Measurements from ENCODE around the gene MARCHF4. TPM values are rescaled to one million over a fixed set of nuclear protein-coding genes. Genes with fewer than 3 reads are reported as not detected.

The MARCHF4 gene
- total and polyA plus RNA-seq, 7 experiments from 2014 or later: not detected

- POLR2A ChIA-PET: interaction anchor here (0.6 to 0.7 kb wide), 2 partner anchors 9 to 129 kb away, joined by 3 read pairs; no protein-coding TSS in a partner anchor
Measured at GRCh38 chr2:216348756-216349308, 23.5 kb downstream of the MARCHF4 start.

GRCh38 chr2:216346781-216347180, 25.5 kb downstream of the MARCHF4 start:
- peaks cover 40 to 70% (median 67%) of the 10 kb centered on the region in 7 donors for H3K4me1 Mint-ChIP-seq
- Histone ChIP-seq H3K36me3 (ENCODE audit: control insufficient read depth in 2 of 3, insufficient read depth in 3 of 3, low read length in 3 of 3) (no peaks in the 10 kb centered on the region), H3K27me3 (ENCODE audit: control insufficient read depth in 2 of 2, insufficient read depth in 2 of 2, low read length in 2 of 2) (no peaks in the 10 kb centered on the region), H3K4me3 (ENCODE audit: low read length) (no peak overlapping the region), H3K27ac (ENCODE audit: low read depth, low read length) (no peak overlapping the region), H3K9me3 (ENCODE audit: control insufficient read depth in 2 of 3, low read length in 3 of 3) (no peaks in the 10 kb centered on the region), H3K4me1 (ENCODE audit: control insufficient read depth in 2 of 2, insufficient read depth in 2 of 2, low read length in 2 of 2) (peaks cover 42 to 43% of the 10 kb centered on the region in 2 donors)
- peaks cover 0 to 5% (median 0%) of the 10 kb centered on the region in 5 donors for H3K27me3 Mint-ChIP-seq
- H3K36me3 Mint-ChIP-seq: no peaks in the 10 kb centered on the region
- intact Hi-C loops (cut with micrococcal nuclease): no loop called here
- ChIA-PET CTCF (no interaction called here), POLR2A (interaction anchor here (0.9 kb wide), 1 partner anchor 58 kb away, joined by 3 read pairs; no protein-coding TSS in a partner anchor)
- DNase-seq (no peak), ATAC-seq (no peak)
- peak overlapping the region in 4 of 10 donors; percentile 1 to 4 (median 3) for H3K4me3 Mint-ChIP-seq
- H3K9me3 Mint-ChIP-seq: peaks cover 0 to 7% (median 0%) of the 10 kb centered on the region in 11 donors
- peak overlapping the region in 3 of 9 donors; percentile 9 to 64 (median 30) for H3K27ac Mint-ChIP-seq

More at GRCh38 chr2:216348756-216349308, 23.5 kb downstream of the MARCHF4 start:
- H3K9me3 ChIP-seq (ENCODE audit: control insufficient read depth in 2 of 3, low read length in 3 of 3): no peaks in the 10 kb centered on the region
- H3K4me3 ChIP-seq (ENCODE audit: low read length): no peak overlapping the region
- H3K27ac ChIP-seq (ENCODE audit: low read depth, low read length): no peak overlapping the region
- no peaks in the 10 kb centered on the region for H3K36me3 ChIP-seq (ENCODE audit: control insufficient read depth in 2 of 3, insufficient read depth in 3 of 3, low read length in 3 of 3)
- ATAC-seq (no peak), DNase-seq (no peak)
- no peaks in the 10 kb centered on the region for H3K27me3 ChIP-seq (ENCODE audit: control insufficient read depth in 2 of 2, insufficient read depth in 2 of 2, low read length in 2 of 2)
- H3K4me1 Mint-ChIP-seq: peaks cover 56 to 90% (median 83%) of the 10 kb centered on the region in 7 donors
- peaks cover 0 to 3% (median 0%) of the 10 kb centered on the region in 5 donors for H3K36me3 Mint-ChIP-seq
- intact Hi-C loops (cut with micrococcal nuclease): no loop called here
- H3K4me3 Mint-ChIP-seq: peak overlapping the region in 4 of 10 donors; percentile 14 to 55 (median 29)
- H3K27ac Mint-ChIP-seq: peak overlapping the region in 6 of 9 donors; percentile 1 to 90 (median 40)
- peaks cover 62 to 64% of the 10 kb centered on the region in 2 donors for H3K4me1 ChIP-seq (ENCODE audit: control insufficient read depth in 2 of 2, insufficient read depth in 2 of 2, low read length in 2 of 2)
- CTCF ChIA-PET: no interaction called here
- H3K27me3 Mint-ChIP-seq: peaks cover 0 to 5% (median 0%) of the 10 kb centered on the region in 5 donors
- peaks cover 0 to 7% (median 0%) of the 10 kb centered on the region in 11 donors for H3K9me3 Mint-ChIP-seq

GRCh38 chr2:216345846-216346245, 26.4 kb downstream of the MARCHF4 start:
- Histone ChIP-seq H3K9me3 (ENCODE audit: control insufficient read depth in 2 of 3, low read length in 3 of 3) (no peaks in the 10 kb centered on the region), H3K36me3 (ENCODE audit: control insufficient read depth in 2 of 3, insufficient read depth in 3 of 3, low read length in 3 of 3) (no peaks in the 10 kb centered on the region), H3K4me3 (ENCODE audit: low read length) (no peak overlapping the region), H3K27me3 (ENCODE audit: control insufficient read depth in 2 of 2, insufficient read depth in 2 of 2, low read length in 2 of 2) (no peaks in the 10 kb centered on the region), H3K27ac (ENCODE audit: low read depth, low read length) (no peak overlapping the region), H3K4me1 (ENCODE audit: control insufficient read depth in 2 of 2, insufficient read depth in 2 of 2, low read length in 2 of 2) (peaks cover 32 to 34% of the 10 kb centered on the region in 2 donors)
- POLR2A ChIA-PET: no interaction called here
- Mint-ChIP-seq H3K4me3 (no peak overlapping the region), H3K36me3 (no peaks in the 10 kb centered on the region), H3K4me1 (peaks cover 33 to 69% (median 66%) of the 10 kb centered on the region in 7 donors), H3K9me3 (peaks cover 0 to 7% (median 0%) of the 10 kb centered on the region in 11 donors), H3K27me3 (peaks cover 0 to 5% (median 0%) of the 10 kb centered on the region in 5 donors), H3K27ac (no peak overlapping the region)
- no peak for DNase-seq
- CTCF ChIA-PET: interaction anchor here (0.6 kb wide), 1 partner anchor 1076 kb away, joined by 8 read pairs; no protein-coding TSS in a partner anchor
- intact Hi-C loops (cut with micrococcal nuclease): no loop called here
- ATAC-seq: no peak

- intact Hi-C loops (cut with micrococcal nuclease): no loop called here
- Mint-ChIP-seq H3K9me3 (peaks cover 0 to 7% (median 0%) of the 10 kb centered on the region in 11 donors), H3K36me3 (no peaks in the 10 kb centered on the region), H3K27ac (peak overlapping the region in 1 of 9 donors; percentile 75), H3K4me1 (peaks cover 24 to 68% (median 66%) of the 10 kb centered on the region in 7 donors), H3K27me3 (peaks cover 0 to 5% (median 0%) of the 10 kb centered on the region in 5 donors), H3K4me3 (no peak overlapping the region)
- POLR2A ChIA-PET: no interaction called here
- H3K9me3 ChIP-seq (ENCODE audit: control insufficient read depth in 2 of 3, low read length in 3 of 3): no peaks in the 10 kb centered on the region
- CTCF ChIA-PET: interaction anchor here (0.6 kb wide), 1 partner anchor 1075 kb away, joined by 8 read pairs; no protein-coding TSS in a partner anchor
- no peaks in the 10 kb centered on the region for H3K27me3 ChIP-seq (ENCODE audit: control insufficient read depth in 2 of 2, insufficient read depth in 2 of 2, low read length in 2 of 2)
- no peak overlapping the region for H3K4me3 ChIP-seq (ENCODE audit: low read length)
- H3K36me3 ChIP-seq (ENCODE audit: control insufficient read depth in 2 of 3, insufficient read depth in 3 of 3, low read length in 3 of 3): no peaks in the 10 kb centered on the region
- ATAC-seq (no peak), DNase-seq (no peak)
- H3K4me1 ChIP-seq (ENCODE audit: control insufficient read depth in 2 of 2, insufficient read depth in 2 of 2, low read length in 2 of 2): peaks cover 25 to 28% of the 10 kb centered on the region in 2 donors
- H3K27ac ChIP-seq (ENCODE audit: low read depth, low read length): no peak overlapping the region
Measured at GRCh38 chr2:216344950-216345300, 27.4 kb downstream of the MARCHF4 start.

GRCh38 chr2:216344206-216344949, 27.9 kb downstream of the MARCHF4 start:
- peaks cover 19 to 68% (median 66%) of the 10 kb centered on the region in 7 donors for H3K4me1 Mint-ChIP-seq
- peaks cover 0 to 10% (median 0%) of the 10 kb centered on the region in 11 donors for H3K9me3 Mint-ChIP-seq
- Histone ChIP-seq H3K4me1 (ENCODE audit: control insufficient read depth in 2 of 2, insufficient read depth in 2 of 2, low read length in 2 of 2) (peaks cover 20 to 25% of the 10 kb centered on the region in 2 donors), H3K27me3 (ENCODE audit: control insufficient read depth in 2 of 2, insufficient read depth in 2 of 2, low read length in 2 of 2) (no peaks in the 10 kb centered on the region), H3K36me3 (ENCODE audit: control insufficient read depth in 2 of 3, insufficient read depth in 3 of 3, low read length in 3 of 3) (no peaks in the 10 kb centered on the region), H3K4me3 (ENCODE audit: low read length) (no peak overlapping the region), H3K9me3 (ENCODE audit: control insufficient read depth in 2 of 3, low read length in 3 of 3) (no peaks in the 10 kb centered on the region), H3K27ac (ENCODE audit: low read depth, low read length) (no peak overlapping the region)
- ChIA-PET CTCF (no interaction called here), POLR2A (no interaction called here)
- H3K27me3 Mint-ChIP-seq: peaks cover 0 to 5% (median 0%) of the 10 kb centered on the region in 5 donors
- intact Hi-C loops (cut with micrococcal nuclease): no loop called here
- H3K27ac Mint-ChIP-seq: peak overlapping the region in 1 of 9 donors; percentile 75
- H3K36me3 Mint-ChIP-seq: no peaks in the 10 kb centered on the region
- H3K4me3 Mint-ChIP-seq: no peak overlapping the region
- DNase-seq (no peak), ATAC-seq (no peak)

GRCh38 chr2:216343221-216343980, 28.9 kb downstream of the MARCHF4 start:
- no peaks in the 10 kb centered on the region for H3K36me3 ChIP-seq (ENCODE audit: control insufficient read depth in 2 of 3, insufficient read depth in 3 of 3, low read length in 3 of 3)
- H3K27me3 ChIP-seq (ENCODE audit: control insufficient read depth in 2 of 2, insufficient read depth in 2 of 2, low read length in 2 of 2): no peaks in the 10 kb centered on the region
- peaks cover 0 to 9% (median 0%) of the 10 kb centered on the region in 5 donors for H3K27me3 Mint-ChIP-seq
- H3K27ac Mint-ChIP-seq: peak overlapping the region in 2 of 9 donors; percentile 17 to 32
- H3K4me1 ChIP-seq (ENCODE audit: control insufficient read depth in 2 of 2, insufficient read depth in 2 of 2, low read length in 2 of 2): peaks cover 10 to 19% of the 10 kb centered on the region in 2 donors
- ATAC-seq (no peak), DNase-seq (no peak)
- peaks cover 0 to 14% (median 0%) of the 10 kb centered on the region in 11 donors for H3K9me3 Mint-ChIP-seq
- H3K27ac ChIP-seq (ENCODE audit: low read depth, low read length): no peak overlapping the region
- no peaks in the 10 kb centered on the region for H3K36me3 Mint-ChIP-seq
- ChIA-PET CTCF (interaction anchor here (1.1 kb wide), 1 partner anchor 10 kb away, joined by 3 read pairs; no protein-coding TSS in a partner anchor), POLR2A (no interaction called here)
- H3K4me1 Mint-ChIP-seq: peaks cover 11 to 62% (median 60%) of the 10 kb centered on the region in 7 donors
- no peaks in the 10 kb centered on the region for H3K9me3 ChIP-seq (ENCODE audit: control insufficient read depth in 2 of 3, low read length in 3 of 3)
- H3K4me3 ChIP-seq (ENCODE audit: low read length): no peak overlapping the region
- no peak overlapping the region for H3K4me3 Mint-ChIP-seq
- intact Hi-C loops (cut with micrococcal nuclease): no loop called here
